HepG2 (cell line): Measurements from ENCODE around the gene HMCN2. TPM values are rescaled to one million over a fixed set of nuclear protein-coding genes. Genes with fewer than 3 reads are reported as not detected.

Source experiments
- CHD4 ChIP-seq: fragments of 200-600 bp; sonication (generic); IDR thresholded peaks from 2 replicates; pipeline ENCODE4 v1.7.0; 2017; ENCODE audit warnings: mild to moderate bottlenecking, low read length, borderline replicate concordance
- DR1 ChIP-seq: sonication (generic); formaldehyde crosslinking; IDR thresholded peaks from 2 replicates; pipeline ENCODE4 v1.8.0; 2021; ENCODE audit warnings: mild to moderate bottlenecking, missing genetic modification reagents, inconsistent platforms
- GABPB1 ChIP-seq: IDR thresholded peaks from 2 replicates; pipeline ENCODE4 v1.6.1; 2016; ENCODE audit warnings: mild to moderate bottlenecking, missing genetic modification reagents, moderate library complexity, missing compliant biosample characterization
- KDM1A ChIP-seq: IDR thresholded peaks from 2 replicates; pipeline ENCODE4 v1.6.1; 2016; ENCODE audit warnings: missing compliant biosample characterization
- NPAS2 ChIP-seq: sonication (generic); formaldehyde crosslinking; IDR thresholded peaks from 2 replicates; pipeline ENCODE4 v1.8.0; 2022; ENCODE audit warnings: mild to moderate bottlenecking, missing genetic modification reagents, borderline replicate concordance
- NR1H2 ChIP-seq: sonication (generic); formaldehyde crosslinking; IDR thresholded peaks from 2 replicates; pipeline ENCODE4 v1.8.1; 2022; ENCODE audit warnings: low read depth, missing genetic modification reagents, borderline replicate concordance
- ZNF234 ChIP-seq: sonication (generic); formaldehyde crosslinking; conservative IDR thresholded peaks from 2 replicates; pipeline ENCODE4 v1.5.1; 2020; ENCODE audit warnings: mild to moderate bottlenecking, missing genetic modification reagents
- ZNF256 ChIP-seq: sonication (generic); formaldehyde crosslinking; conservative IDR thresholded peaks from 2 replicates; pipeline ENCODE4 v1.4.0; 2020; ENCODE audit warnings: missing genetic modification reagents
- ZNF263 ChIP-seq: sonication (generic); formaldehyde crosslinking; IDR thresholded peaks from 2 replicates; pipeline ENCODE4 v1.4.0; 2020; ENCODE audit warnings: missing genetic modification reagents
- ZNF34 ChIP-seq: sonication (generic); formaldehyde crosslinking; IDR thresholded peaks from 2 replicates; pipeline ENCODE4 v1.4.0; 2020; ENCODE audit warnings: mild to moderate bottlenecking, missing genetic modification reagents, borderline replicate concordance
- ZSCAN25 ChIP-seq: sonication (generic); formaldehyde crosslinking; IDR thresholded peaks from 2 replicates; pipeline ENCODE4 v1.8.0; 2022; ENCODE audit warnings: mild to moderate bottlenecking, missing genetic modification reagents
- polyA plus RNA-seq, 8 experiments: library from polyadenylated mRNA; depleted of rRNA in 3 of 8; stranded (reverse) in 7 of 8; unstranded in 1 of 8; fragments of >200 nt; fragmentation: Illumina TruSeq in 4 of 8; extraction: Trizol in 4 of 8; gene quantifications; 2 replicates each; pipeline versions ENCODE4 v1.2.1 to v1.2.3, GENCODE V29; 2011 to 2016; ENCODE audit warnings: low read depth in 4 of 8, missing spikeins in 1 of 8, mixed read lengths in 1 of 8; ENCODE audit not compliant: insufficient read depth in 1 of 8
- total RNA-seq, 5 experiments: library from RNA; depleted of rRNA; stranded (reverse); fragments of >200 nt; fragmentation: Illumina TruSeq; extraction: Trizol; gene quantifications; 2 replicates each; pipeline ENCODE4 v1.2.3, GENCODE V29; 2016; ENCODE audit warnings: low read depth in 1 of 5
- TF ChIP-seq, protein P1 (sequence below): IDR thresholded peaks from 2 replicates; pipeline ENCODE4 v1.6.1; 2012; ENCODE audit warnings: low read depth, low read length, improper control_type of control experiment

Gene HMCN2
- total and polyA plus RNA-seq, 2 of the 13 experiments (the other 11 are each of a cell fraction or from before 2014, with no cell fraction given): 0.09 TPM; not detected in 1

DNA sequence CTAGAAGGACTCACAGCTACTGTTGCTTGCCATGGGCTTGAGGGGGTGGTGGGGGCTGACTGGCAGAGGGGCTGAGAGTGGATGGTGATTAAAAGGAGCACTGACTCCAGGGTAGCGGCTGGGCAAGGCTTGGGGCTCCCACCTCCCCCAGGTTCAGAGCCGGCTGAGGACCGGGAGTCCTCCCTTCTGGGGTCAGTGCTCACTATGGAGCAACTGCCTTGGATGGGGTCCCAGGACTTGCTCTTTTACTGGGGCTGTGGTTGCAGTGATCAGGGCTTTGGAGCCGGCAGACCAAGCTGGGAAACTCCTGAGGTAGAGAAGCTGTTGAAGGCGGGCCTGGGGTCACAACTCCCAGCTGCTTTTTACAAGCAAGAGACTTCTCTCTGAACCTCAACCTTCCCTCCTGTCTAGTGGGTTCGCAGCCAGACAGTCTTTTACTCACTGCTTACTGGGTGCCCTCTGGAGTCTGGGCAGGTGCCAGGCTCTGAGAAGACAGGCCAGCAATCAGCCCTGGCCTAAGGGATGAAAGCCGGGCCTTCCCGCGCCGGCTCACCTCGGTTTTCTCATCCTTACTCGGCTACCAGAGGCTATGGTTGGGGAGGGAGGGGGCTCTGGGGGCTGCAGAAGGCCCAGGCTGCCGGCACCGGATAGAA is 178.4 kb downstream of the HMCN2 start (continued):
- TF ChIP-seq GABPB1 (CRISPR knock-in tag) (no peak), ZSCAN25 (CRISPR knock-in tag) (no peak), CHD4 (peak; percentile 61; the same call in 1 of the 2 replicates), ZNF263 (CRISPR knock-in tag) (peak; percentile 91), NPAS2 (no peak), ZNF34 (CRISPR knock-in tag) (no peak), NR1H2 (CRISPR knock-in tag) (no peak), ZNF234 (CRISPR knock-in tag) (no peak), ZNF256 (CRISPR knock-in tag) (no peak), KDM1A (CRISPR knock-in tag) (peak; percentile 66), DR1 (0 out of 2 replicates have a peak, but pooled peaks have one; percentile 4)
- TF ChIP-seq, protein P1, sequence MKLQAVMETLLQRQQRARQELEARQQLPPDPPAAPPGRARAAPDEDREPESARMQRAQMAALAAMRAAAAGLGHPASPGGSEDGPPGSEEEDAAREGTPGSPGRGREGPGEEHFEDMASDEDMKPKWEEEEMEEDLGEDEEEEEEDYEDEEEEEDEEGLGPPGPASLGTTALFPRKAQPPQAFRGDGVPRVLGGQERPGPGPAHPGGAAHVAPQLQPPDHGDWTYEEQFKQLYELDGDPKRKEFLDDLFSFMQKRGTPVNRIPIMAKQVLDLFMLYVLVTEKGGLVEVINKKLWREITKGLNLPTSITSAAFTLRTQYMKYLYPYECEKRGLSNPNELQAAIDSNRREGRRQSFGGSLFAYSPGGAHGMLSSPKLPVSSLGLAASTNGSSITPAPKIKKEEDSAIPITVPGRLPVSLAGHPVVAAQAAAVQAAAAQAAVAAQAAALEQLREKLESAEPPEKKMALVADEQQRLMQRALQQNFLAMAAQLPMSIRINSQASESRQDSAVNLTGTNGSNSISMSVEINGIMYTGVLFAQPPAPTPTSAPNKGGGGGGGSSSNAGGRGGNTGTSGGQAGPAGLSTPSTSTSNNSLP: no peak
